Hippocampal formation (tissue), 2 donors: ENCODE data around the gene TBC1D10A.

Source experiments
- DNase-seq, 2 donors: peaks; one replicate each; lab custom pipeline; 2025; lab: John Stamatoyannopoulos, UW

The TBC1D10A gene

DNA sequence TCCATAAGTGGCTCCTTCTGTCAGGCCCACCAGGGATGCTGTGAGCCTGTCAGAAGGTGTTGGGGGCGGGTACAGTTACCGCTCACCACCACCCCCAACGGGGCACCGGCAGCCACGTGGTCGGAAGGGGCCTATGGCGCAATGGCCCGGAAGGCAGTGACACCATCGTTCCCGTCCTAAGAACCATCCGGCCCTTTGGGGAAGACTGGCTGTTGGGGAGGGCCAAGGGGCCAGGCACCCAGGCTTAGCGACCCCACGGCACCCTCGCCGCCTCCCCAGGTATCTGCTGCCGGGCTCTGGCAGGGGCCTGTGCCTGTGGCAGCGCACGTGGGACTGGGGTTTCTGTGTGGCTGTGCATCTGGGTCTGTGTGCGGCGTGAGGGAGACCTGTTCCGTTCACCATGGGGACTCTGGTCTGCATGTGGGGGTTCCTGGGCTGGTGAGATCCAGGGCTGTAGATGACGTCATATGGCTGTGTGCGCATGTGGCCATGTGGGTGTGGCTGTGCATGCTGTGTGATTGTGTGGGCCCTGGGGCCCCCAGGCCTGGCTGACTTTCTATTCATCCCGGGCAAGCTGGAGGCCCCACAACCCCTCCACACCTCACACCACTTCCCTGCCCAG lies 60.8 kb downstream of the TBC1D10A start:
- peak in 1 of 2 donors; percentile 15 for DNase-seq

DNA sequence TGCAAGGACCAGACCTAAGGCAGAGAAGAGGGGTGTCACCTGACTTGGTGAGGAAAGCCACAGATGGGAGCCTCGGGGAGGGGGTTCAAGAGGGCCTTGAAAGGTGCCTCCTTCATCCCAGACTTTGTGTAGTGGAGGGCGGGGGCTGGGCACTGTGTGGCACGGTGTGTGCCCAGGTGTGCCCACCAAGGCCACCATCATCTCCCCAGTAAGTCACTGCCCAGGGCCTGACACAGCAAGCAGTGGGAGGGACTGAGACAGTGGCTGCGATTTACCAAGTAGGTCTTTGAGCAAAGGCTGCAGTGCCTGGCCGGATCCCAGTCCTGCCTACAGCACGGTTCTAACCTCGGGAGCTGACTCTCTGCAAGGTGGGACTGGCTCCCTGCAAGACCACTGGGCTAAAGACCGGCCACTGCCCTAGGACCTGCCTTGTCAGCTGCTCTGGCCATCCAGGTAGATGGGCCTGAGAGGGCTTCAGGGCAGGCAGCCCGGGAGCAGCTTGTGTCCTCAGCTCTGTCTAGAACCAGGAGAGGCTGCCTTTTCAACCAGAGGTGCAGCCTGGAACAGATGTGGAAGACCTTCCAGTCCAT lies 61.5 kb downstream of the TBC1D10A start:
- no peak for DNase-seq

DNA sequence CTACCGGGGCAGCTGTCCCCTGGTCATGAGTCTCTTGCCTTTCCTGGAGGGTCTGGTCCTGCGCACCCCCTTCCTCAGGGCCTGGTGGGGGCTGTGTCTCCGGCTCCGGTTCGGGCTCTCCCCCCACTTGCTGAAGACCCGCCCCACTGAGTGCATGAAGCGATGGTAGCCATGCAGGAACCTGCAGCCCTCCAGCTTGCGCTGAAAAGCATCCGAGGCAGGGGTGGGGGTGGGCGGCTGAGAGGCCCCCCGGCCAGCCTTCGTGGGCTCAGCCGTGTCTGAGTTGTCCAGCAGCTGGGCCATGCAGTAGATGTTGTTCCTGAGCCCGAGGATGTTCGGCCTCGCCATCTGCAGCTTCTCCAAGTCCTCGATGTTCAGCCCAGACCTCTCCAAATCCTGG lies 62.9 kb downstream of the TBC1D10A start:
- no peak for DNase-seq

DNA sequence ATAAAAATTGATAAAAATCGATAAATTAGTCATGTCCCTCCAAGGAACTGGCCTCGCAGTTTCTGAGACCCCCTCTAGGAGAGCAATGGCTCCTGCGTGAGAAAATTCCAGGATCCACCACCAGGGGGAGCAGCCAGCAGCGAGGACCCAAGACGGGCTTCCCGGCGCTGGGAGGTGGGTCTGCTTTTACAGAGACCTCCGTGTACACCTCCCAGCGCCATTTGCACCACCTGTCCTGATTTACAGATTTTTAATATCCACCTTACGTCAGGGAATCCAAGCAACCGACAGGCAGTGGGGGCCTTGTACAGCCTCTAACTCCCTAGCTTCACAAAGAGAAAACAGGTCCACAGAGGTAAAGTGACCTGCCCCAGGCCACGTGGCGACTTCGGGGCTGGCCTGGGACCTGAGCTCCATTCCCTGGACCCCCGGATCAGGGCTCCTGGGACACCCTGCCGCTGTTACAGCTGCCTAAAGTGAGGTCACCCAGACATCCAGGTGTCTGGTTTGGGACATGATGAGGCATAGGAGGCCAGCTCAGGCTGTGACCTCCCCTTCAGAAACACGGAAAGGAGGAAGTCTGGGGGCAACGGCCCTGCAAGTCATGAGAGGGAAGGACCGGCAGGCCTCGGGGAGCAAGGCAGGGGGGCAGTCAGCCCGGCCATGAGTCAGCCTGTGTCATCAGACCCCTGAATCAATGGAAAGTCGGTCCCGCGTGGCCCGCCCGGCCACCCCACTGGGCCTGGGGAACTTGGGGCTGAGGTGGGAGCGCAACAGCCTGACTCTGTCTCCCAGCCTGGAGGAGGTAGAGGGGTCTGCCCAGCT lies 63.6 kb downstream of the TBC1D10A start:
- DNase-seq = peak in 1 of 2 donors; percentile 27

DNA sequence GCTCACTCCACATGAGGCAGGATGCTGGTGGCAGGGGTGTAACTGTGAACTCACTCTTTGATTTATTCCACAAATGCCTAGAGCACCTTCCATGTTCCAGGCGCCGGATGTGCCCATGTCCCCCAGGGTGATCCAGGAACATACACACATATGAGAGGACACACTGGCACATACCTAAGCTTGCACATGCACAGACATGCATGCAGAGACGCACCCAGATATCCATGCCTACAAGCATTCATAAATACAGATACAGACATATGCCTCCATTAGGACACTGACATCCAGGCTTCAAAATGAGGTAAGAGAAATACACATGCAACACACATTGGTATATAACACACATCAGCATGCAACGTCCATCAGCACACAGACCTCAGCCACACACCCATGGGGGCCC lies 64.6 kb downstream of the TBC1D10A start:
- DNase-seq = no peak

DNA sequence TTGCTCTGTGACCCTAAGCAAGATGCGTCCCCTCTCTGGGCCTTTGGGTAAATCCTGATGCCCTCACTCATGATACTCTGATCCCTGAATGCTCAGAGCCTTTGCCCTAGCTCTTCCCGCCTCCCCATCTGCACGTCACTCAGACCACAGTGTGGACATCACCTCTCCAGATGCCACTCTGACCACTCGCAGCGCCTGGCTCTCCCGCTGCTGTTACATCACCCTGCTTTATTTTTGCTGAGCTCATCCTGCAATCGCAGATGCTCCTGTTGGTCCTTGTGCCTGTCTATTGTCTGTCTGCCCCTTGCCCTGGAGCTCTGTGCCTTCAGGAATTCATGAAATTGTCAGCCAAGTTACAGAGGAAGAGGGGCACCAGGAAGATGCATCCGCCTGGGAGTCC lies 65.6 kb downstream of the TBC1D10A start:
- no peak for DNase-seq

DNA sequence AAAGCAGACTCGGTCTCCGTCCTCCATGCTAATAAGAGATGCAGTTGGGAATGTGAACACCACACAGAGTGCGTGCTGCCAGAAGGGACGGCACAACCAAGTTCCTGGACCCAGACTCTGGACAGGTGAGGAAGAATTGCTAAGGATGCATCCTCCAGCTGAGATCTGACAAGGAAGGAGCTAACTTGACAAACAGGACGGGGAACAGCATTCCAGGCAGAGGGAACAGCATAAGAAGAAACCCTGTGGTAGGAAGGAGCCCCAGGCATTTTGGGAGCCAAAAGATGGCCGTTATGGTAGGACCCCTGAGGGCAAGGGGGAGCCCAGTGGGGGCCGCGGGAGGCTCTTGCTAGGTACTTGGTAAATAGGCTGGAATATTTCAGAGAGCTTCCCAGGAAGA lies 66.1 kb downstream of the TBC1D10A start:
- DNase-seq = no peak

DNA sequence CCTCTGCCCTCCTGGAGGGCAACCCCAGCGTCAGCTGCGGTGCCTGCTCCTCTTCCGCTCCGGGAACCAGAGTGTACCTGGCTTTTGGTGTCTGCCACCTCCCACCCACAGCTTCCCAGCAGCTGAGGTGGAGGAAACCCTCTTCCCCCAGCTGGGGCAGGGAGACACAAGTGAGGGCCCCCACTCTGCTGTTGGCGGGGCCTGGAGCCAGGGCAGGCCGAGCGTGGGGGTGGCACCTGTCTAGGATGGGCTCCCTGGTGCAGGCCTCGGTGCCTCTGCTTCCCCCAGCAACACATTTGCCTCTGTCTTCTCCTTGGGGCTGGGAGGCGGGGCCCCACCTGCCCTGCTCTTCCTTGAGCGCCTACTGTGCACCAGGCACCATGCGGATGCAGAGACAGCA lies 66.5 kb downstream of the TBC1D10A start:
- DNase-seq = no peak

DNA sequence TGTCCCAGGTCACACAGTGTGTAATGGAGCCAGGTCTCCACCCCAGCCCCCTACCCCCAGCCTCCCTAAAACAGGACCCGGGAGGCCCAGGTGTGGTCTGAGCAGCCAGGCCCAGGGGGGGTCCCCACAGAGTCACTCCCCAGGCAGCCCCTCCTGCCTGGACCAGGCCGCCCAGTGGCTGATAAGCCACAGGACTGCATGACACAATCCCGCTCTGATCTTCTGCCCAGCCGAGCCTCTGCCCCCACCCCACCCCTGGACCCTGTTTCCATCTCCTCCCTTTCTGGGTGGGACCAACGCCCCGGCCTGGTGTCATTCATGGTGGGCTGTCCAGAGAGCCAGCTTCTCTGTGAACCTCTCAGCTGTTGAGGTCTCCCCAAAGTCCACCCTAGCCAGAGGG lies 72.4 kb downstream of the TBC1D10A start:
- no peak for DNase-seq

DNA sequence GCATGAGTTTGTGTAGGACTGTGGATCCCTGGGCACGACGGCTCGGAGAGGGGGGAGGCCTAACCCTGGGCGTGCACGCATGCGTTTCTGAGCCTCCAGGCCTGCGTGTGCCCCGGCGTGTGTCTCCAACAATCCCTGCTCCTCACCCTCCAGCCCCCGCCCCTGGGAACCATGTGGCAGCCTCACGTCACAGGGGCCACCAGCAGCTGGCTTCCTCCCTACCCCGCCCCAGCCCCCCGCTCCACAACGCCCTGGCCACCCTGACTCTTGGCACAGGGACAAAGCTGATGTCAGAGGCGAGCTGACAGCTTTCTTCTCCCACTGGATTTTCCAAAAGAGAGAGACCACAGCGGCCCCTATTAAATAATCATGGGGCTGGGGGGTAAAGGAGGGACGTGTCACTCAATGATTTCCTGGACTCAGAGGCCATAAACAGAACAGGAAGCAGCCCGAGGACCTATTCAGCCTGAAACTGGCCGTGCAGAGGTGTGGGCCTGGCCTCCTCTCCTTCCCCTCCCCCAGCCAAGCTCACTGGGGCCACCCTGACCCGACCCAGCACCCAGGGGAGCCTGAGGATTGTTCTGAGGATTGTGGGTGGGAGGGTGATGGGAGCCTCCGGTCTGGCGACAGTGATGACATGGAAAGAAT lies 73.4 kb downstream of the TBC1D10A start:
- DNase-seq = peak in 1 of 2 donors; percentile 72

DNA sequence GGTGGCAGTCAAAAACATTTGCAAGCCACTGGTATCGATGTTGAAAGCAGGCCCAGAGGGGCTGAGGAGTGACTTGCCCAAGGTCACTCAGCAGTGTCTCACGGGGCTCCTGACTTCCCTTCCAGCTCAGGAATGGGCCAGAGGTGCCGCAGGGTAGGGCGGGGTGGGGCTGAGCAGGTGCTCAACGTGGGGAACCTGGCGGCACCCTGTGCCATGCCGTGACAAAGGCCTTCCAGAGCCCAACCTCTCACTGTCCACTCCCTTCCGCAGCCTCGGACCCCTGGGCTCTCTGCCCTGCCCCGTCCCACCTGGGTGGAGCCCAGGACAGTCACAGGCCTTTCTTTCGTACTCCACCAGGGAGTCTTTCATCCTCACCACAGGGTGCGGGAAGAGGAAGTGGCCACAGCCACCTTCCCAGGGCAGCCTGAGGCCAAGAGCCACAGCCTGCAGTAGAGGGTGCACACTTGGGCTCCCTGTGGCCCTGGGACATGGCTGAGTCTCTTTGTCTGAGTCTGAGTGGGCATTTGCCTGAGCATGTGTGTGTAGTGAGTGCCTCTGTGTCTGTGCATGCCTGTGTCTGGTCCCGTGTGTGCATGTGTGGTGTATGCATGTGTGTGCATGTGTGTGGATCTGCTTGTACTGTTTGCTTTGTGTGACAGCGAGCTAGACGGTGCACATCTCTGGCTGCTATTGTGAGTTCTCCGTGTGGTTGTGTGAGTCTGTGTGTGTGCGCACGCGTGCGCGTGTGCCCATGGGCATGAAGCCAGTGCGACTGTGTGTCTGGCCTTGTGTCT lies 74.1 kb downstream of the TBC1D10A start:
- no peak for DNase-seq

DNA sequence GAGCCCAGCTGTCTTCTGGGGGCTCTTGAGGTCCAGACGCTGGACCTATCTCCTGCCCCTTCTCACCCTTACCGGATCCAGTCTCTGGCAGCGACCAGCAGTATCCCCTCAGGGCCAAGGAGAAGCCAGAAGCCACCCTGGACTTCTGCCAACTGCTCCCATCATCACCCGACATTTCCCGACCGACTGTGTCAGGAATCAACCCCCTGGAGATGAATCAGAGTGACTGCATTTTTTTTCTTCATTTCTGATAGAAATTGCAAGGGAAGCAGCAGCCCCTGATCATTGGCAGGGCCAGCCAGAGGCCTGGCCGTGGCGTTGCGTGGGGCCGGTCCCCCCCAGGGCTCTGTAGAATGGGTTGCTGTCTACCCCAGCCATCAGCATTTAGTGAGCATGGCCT lies 75.0 kb downstream of the TBC1D10A start:
- no peak for DNase-seq

DNA sequence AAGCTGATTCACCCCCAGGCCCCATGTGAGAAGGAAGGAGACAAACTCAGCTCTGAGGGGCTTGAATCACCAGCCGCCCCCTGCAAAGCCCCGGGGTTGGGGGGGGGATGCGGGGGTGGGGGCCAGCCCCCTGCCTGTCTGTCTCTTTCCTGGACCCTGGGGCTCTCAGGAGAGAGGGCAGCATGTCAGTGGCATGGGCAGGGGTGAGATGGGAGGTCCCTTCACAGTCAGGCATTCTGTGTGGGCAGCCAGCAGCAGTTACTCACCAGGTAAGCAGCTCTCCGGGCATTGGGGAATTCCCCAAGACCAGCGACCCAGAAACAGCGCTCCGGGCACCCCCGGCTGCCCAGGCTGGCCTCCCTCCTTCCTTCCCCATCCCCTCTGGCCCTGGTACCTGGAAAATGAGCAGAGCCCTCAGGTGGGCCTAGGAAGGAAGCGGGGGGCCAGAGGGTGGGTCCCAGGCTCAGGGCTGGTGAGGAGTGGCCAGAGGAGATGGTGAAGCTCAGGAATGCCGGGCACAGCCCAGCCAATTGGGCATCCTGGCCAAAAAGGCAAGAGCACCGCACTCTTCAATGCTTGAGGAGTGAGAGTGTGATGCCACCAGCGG lies 76.0 kb downstream of the TBC1D10A start:
- no peak for DNase-seq

DNA sequence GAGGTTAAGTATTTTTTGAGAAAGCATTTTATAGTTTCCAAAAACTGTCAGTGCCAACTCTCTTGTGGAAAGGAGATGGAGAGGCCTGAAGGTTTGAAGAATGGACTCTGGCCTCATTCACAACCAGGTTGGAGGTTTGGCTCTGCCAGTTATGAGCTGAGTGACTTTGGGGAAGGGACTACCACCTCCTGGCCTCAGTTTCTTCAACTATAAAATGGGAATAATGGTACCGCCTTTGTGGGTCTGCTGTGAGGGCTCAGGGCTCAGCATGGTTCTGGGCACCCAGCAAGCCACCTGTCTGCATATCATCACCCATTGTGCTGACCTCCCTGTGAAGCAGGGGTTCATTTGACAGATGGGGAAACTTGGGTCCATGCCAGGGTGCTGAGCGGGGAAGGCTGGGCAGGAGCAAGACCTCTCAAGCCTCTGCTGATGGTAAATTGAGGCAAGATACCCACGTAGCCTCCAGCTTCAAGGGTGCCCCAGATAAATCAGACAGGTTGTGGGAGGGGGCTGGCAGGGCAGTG lies 76.6 kb downstream of the TBC1D10A start:
- DNase-seq = no peak

DNA sequence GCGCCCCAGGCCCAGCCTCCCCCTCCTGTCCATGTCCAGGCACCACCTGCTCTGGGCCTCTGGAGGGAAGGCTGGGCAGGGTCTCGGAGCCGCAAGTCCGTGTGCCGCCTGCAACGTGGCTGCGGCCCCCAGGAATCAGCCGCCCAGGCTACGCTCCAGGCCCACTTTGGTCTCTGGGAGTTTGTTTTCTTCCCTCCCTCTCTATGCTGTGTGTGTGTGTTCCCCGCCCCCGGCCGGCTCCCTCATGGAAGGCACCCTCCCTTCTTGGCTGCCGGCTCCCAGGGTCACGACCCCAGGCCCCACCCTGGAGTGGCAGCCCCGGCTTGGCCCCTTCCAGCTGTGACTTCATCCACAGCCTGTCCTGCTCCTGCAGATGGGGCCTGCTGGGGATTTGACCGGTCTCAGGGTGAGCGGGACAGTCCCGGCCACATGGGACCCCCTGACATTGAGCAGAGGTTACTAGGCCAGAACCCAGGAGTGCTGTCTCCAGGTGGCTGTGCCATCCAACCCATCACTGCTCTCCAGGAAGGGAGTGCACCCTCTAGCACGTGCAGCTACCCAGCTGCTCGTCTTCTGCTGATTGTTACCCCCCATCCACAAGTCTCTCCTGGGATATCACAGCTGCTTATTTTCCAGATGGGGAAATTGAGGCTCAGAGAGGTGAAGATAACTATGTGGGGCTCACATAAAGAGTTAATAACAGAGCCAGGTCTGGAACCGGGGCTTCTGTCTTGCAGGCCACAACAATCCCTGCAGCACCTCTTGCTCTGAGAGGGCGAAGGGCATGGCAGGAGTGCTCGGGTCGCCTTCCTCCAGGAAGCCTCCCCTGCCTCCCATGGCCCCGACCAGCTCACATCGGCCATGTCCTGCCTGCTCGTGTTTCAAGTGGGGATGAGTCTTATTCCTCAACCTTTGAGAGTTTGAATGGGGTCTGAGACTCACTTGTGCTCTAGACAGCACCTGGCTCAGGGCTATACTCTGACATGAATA lies 77.4 kb downstream of the TBC1D10A start:
- no peak for DNase-seq

DNA sequence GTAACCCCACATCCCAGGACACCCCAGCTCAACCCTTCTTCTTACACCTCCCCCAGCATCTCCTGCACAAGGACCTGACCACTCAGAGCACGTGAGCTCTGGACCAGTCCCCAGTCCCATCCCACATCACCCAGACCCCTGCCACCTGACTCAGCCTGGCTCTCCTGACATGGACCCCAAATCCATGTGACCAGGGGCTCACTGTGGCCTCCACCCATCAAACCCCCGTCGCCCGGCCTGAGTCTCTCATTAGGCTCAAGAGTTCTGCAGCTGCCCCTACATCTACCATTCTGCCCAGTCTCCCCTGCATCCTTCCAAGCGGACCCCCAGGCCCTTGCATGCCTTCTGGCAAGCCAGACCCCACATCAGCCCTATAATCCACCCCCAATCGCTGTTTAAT lies 78.3 kb downstream of the TBC1D10A start:
- no peak for DNase-seq

DNA sequence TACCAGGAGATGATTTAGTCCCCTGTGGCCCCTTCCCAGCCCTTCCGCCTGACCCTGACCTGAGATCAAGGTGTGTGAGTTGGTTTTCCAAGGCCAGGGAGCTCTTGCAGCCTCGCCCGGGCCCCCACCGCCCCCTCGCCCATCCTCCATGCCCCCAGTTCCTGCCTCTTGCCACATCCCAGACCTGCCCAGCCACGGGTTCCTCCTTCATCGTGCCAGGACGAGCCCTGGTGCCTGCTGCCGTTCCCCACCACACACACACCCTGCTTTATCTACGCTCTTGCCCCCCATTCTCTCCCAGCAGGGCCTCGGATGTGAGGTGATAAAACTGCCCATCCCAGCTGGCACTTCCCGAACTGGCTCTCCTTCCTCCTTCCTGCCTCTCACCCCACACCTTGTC lies 78.8 kb downstream of the TBC1D10A start:
- no peak for DNase-seq

DNA sequence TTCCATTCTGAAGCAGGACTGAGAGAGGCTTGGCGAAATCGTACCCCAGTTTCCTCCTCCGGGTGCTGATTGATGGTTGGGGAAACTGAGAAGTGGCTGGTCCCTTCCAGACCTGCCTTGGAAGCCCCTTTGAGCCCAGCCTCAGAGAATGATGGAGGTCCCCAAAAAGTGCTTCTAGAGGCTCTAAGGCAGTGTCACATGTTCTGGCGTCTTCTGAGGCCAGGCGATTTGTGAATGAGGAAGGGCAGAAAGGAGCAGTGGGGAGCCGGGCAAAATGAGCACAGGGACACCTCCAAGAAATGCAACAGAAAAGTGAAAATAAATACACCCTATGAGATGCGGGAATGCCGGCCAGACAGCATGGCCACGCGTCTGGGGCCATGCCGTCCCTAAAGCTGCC lies 79.2 kb downstream of the TBC1D10A start:
- DNase-seq = no peak

DNA sequence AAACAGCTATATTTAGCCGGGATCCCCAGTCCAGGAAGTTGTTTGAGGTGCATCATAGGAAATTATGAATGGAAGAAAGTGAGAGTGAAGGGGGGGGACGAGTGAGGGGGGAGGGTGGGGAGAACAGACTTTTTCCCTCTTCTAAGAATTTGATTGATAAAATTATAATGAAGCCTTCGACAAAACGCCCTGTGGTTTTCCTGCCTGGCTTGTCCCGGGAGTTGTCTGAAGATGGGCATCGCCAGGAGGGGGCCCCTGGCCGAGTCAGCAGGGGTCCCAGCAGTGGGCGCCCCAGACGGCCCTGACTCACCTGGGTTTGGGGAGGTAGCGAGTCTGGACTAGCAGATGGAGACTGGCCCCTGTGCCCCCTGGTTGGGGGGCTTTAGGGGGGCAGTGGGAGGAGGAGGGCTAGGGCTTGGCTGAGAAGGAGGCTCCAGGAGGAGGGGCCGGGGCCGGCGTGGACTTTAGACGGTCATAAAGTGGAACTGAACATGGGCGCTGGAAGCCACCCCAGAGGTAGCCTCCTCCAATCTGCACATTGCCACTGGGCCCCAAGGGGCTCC lies 79.8 kb downstream of the TBC1D10A start:
- no peak for DNase-seq
